ENCODE measurements around the gene PACRG.

The PACRG gene

DNA sequence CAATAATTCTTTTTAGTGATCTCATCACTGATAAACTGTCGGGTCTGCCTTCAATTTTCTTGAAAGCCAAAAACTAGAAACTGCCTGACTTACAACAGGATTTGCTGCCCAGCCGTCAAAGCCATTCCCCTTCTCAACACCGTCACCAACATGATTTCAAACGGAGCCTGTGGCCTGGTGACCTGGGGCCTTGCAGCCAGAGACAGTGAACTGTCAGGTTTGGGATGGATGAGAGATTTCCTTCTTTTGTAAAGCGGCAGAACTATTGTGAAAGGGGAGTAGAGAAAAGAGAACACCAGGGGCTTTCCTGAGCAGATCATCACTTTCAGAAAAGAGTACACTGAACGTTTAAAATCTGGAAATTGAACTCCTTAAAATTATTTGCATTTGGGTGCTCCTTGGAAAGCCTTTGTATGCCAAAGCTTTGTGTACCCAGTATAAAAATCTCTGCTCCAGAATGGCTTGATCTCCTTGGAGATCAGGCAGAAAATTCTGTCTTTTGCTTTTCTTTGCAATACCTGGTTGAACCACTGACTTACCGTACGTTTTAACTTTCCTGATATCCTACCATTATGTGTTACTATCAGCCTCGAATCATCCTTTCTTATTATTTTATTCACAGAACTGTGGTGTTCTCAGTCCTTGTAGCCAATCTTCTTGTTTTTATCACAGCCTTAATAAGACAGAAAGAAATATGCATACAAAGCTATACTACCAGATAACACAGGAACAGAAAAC, 125.2 kb downstream of the PACRG start:
- TF ChIP-seq POLR2A (IDR thresholded peaks at IDR 0.05; ENCODE audit: low read depth, low read length), result no peak
- no peak for FAIRE-seq
- DNase-seq (ENCODE audit: insufficient read length, low spot score), result no peak

- no peak for TF ChIP-seq POLR2A (IDR thresholded peaks at IDR 0.05; ENCODE audit: low read depth, low read length)
- FAIRE-seq (no peak), DNase-seq (ENCODE audit: insufficient read length, low spot score) (no peak)
Observed at GRCh38 chr6:162854228-162854627, 126.5 kb downstream of the PACRG start.

- no peak for TF ChIP-seq POLR2A (IDR thresholded peaks at IDR 0.05; ENCODE audit: low read depth, low read length)
- FAIRE-seq, result no peak
- no peak for DNase-seq (ENCODE audit: insufficient read length, low spot score)
Observed at GRCh38 chr6:162854734-162855191, 127.0 kb downstream of the PACRG start.

DNA sequence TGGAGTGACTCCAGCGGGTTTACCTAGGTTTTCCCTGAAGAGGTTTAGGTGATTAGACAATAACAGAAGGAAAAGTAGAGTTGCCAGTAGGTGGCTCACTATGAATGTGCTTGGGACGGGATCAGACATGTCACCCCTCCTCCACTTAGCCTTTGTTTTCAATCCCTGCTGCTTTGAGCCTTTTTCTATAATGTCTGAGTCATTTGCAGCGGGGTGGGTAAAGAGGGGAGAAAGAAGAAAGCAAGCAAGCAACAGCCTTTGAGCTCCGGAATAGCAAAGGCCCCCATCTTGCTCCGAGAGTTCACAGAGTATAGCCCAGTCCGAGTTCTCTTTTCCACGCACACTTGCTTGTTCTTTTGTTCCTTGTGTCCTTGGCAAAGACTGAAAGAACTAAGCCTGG, 129.1 kb downstream of the PACRG start:
- no peak for FAIRE-seq
- no peak for TF ChIP-seq POLR2A (IDR thresholded peaks at IDR 0.05; ENCODE audit: low read depth, low read length)
- DNase-seq (ENCODE audit: insufficient read length, low spot score), result peak; percentile 3

GRCh38 chr6:162857326-162857725, 129.6 kb downstream of the PACRG start:
- FAIRE-seq (no peak), DNase-seq (ENCODE audit: insufficient read length, low spot score) (no peak)
- TF ChIP-seq POLR2A (IDR thresholded peaks at IDR 0.05; ENCODE audit: low read depth, low read length), result no peak

DNA sequence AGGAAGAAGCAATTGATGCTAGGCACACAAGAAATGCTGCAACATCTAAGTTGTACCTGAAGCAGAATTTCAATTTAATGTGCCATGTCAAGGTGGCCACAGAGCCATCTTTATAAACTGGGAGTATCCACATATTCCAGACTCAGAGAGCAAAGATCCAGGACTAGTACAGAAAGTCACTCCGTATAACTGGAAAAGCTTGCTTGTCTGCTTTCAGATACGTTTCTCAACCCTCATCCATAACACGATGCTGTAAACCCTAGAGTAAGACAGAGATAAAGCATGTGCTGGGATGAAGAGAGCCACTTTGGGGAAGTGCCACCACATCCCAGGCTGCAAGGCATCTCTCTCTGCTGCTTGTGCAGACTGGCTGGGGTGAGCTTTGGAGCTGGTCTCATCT, 134.7 kb downstream of the PACRG start:
- no peak for TF ChIP-seq POLR2A (IDR thresholded peaks at IDR 0.05; ENCODE audit: low read depth, low read length)
- DNase-seq (ENCODE audit: insufficient read length, low spot score) (no peak), FAIRE-seq (no peak)

DNA sequence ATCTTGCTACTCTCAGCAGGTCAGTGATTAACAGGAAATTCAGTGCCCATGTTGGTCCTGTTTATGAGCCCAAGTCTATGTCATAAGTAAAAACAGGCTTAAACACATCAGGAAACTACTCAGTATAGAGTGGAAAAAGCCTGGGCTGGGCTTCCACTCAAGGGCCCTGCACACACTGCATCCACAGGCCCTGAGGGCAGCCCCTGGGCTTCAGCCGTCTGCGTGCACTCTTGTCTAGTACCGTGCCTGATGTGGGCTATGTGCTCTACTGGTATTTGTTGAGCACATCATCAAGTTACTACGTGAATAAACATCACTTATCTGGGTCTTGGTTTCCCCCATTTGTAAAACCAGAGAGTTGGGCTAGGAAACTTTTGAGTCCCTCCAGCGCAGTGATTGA, 135.2 kb downstream of the PACRG start:
- no peak for DNase-seq (ENCODE audit: insufficient read length, low spot score)
- no peak for TF ChIP-seq POLR2A (IDR thresholded peaks at IDR 0.05; ENCODE audit: low read depth, low read length)
- no peak for FAIRE-seq

DNA sequence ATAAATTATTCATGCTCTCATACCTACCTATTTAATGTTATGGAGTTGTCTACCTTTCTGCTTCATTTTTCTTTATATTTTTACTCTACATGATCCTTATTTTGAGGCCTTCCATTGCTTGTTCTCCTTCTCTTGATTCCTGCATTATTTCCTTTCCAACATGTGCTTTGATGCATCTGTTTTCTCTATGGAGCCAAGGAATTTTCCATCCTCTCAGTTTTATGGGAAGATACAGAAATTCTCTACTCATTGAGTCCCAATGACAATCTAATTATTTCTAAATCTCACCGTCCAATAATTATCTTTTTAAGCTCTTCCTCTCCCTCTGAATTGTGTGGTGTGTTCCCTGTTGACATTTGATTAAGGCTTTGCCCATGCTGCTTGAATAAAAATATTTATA, 136.0 kb downstream of the PACRG start:
- FAIRE-seq (no peak), DNase-seq (ENCODE audit: insufficient read length, low spot score) (no peak)
- no peak for TF ChIP-seq POLR2A (IDR thresholded peaks at IDR 0.05; ENCODE audit: low read depth, low read length)

DNA sequence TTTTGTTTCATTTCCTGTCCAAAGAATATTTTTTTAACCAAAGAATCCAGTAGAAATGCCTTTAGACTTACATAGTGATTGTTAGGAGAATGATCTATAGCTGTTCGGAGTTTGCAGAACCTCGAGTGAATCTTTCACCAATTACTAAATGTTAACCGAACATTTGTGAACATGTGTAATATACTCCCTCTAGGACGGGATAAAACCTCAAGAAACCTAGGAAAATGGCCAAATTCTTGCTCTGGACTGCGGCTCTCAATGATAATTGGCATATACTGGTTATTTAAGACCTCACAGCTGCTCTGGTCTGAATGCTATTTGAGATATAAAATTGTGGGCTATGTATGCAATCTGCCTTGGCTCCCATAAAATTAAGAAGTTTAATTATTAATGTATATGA, 137.1 kb downstream of the PACRG start:
- DNase-seq (ENCODE audit: insufficient read length, low spot score) (no peak), FAIRE-seq (no peak)
- TF ChIP-seq POLR2A (IDR thresholded peaks at IDR 0.05; ENCODE audit: low read depth, low read length), result no peak

DNA sequence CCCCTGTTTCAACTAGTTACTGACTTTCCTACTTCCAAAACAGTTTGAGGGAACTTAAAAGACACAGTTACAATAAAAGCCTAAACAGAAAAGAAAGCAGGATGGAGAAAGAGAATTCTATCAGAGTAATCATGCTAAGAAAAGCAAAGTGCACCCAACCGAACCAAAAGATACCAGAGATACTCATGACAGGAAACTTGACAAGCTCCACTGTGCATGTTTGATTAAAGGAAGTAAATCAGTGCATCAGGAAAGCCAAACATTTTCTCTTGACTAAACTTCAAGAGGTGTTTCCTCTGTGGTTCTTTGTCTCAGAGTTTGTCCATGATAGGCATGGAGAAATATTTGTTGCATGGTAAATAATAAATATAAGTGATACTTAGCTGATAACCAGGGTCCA, 138.9 kb downstream of the PACRG start:
- no peak for TF ChIP-seq POLR2A (IDR thresholded peaks at IDR 0.05; ENCODE audit: low read depth, low read length)
- FAIRE-seq (no peak), DNase-seq (ENCODE audit: insufficient read length, low spot score) (no peak)

GRCh38 chr6:162868397-162868796, 140.6 kb downstream of the PACRG start:
- TF ChIP-seq POLR2A (IDR thresholded peaks at IDR 0.05; ENCODE audit: low read depth, low read length), result no peak
- no peak for FAIRE-seq

GRCh38 chr6:162871966-162872365, 144.2 kb downstream of the PACRG start:
- no peak for TF ChIP-seq POLR2A (IDR thresholded peaks at IDR 0.05; ENCODE audit: low read depth, low read length)
- DNase-seq (ENCODE audit: insufficient read length, low spot score) (no peak), FAIRE-seq (no peak)

More at GRCh38 chr6:162868397-162868796, 140.6 kb downstream of the PACRG start:
- no peak for DNase-seq (ENCODE audit: insufficient read length, low spot score)

DNA sequence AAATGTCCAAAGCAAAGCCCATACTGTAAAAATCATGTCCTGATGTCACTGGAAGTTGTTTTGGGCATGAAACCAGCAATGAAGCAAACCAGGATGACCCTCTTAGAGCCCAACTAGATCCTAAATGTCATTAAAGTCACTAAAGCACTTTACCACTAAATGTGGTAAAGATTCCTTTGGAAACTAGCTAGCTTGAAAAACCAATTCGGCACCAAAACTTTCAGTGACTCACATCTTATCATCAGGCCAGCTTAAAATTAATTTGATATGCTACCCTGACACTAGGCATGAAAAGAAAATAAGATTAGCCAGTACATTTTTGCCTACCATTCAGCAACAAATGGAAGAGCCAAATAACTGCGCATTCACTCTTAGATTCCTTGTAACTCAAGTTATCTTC, 145.8 kb downstream of the PACRG start:
- DNase-seq (ENCODE audit: insufficient read length, low spot score), result no peak
- FAIRE-seq, result no peak
- no peak for TF ChIP-seq POLR2A (IDR thresholded peaks at IDR 0.05; ENCODE audit: low read depth, low read length)

GRCh38 chr6:162875070-162875469, 147.3 kb downstream of the PACRG start:
- FAIRE-seq (no peak), DNase-seq (ENCODE audit: insufficient read length, low spot score) (no peak)
- TF ChIP-seq POLR2A (IDR thresholded peaks at IDR 0.05; ENCODE audit: low read depth, low read length), result no peak

DNA sequence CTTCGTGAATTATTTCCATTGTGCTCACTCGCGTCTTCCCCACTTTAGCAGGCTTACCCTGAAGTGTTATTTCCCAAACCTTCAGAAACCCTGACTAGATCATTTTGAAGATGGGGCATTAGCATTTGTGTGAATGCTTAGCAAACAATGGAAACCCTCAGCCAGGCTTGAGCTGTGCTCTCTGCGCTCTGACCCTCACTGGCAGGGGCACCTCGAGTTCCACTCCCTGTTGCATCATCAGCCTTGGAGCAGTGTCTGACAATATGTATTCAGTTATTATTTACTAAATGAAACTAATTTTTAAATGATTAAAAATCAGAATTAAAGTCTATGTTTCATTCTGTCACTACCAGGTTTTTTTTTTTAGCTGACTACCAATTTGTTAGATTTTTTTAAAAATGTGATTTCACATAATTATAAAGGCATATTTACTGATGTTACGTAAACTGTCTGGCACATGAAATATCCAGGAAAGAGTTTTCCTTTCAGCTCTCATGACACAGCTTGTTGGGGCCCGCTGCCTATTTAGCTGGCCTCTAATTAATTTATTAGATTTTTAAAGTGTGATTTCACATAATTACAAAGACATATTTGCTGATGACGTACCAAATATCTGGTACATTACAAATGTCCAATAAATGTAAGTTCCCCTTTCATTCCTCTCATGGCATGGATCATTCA, 155.2 kb downstream of the PACRG start:
- FAIRE-seq (no peak), DNase-seq (ENCODE audit: insufficient read length, low spot score) (no peak)
- no peak for TF ChIP-seq POLR2A (IDR thresholded peaks at IDR 0.05; ENCODE audit: low read depth, low read length)

Data from H54 (cell line).